OCI-LY1 (cell line): Measurements from ENCODE around the gene PCSK5.

Experiments used
- EZH2 ChIP-seq: fragments of 200-600 bp; sonication (generic), shearing (Covaris generic); IDR thresholded peaks from 2 replicates; pipeline ENCODE4 v1.8.0; 2017; ENCODE audit warnings: borderline replicate concordance, mixed run types, mild to moderate bottlenecking, antibody characterized with exemption, low read length, moderate library complexity, mixed read lengths
- TF ChIP-seq, protein P1 (sequence below): fragments of 200-600 bp; sonication (generic), shearing (Covaris generic); IDR thresholded peaks from 2 replicates; pipeline ENCODE4 v1.5.1; 2017; ENCODE audit warnings: mild to moderate bottlenecking, antibody characterized with exemption, low read length, moderate library complexity, mixed read lengths

DNA sequence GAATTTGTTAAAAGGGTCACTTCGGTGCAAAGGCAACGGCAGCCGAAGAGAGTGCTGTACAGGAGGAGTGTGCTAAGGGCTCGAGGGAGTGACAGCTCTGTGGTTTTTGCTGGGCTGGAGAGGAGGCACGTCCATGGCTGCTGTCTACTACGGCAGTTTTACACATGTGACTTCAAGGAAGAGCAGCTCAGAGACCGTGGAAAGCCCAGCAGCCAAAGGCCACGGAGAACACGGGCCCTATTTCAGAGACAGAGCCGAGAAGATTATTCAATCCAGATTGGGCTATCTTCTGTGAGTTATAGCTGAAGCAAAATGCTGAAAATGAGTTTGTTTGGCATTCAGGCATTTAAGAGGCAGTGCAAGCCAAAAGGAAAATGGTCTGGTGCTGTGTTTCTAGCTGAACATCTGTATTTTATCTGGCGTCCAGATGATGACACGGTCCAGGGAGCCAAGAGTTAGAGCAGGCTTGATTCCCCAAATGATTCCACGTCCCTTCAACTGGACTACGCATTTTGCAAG is 407.3 kb downstream of the PCSK5 start:
- TF ChIP-seq, protein P1, sequence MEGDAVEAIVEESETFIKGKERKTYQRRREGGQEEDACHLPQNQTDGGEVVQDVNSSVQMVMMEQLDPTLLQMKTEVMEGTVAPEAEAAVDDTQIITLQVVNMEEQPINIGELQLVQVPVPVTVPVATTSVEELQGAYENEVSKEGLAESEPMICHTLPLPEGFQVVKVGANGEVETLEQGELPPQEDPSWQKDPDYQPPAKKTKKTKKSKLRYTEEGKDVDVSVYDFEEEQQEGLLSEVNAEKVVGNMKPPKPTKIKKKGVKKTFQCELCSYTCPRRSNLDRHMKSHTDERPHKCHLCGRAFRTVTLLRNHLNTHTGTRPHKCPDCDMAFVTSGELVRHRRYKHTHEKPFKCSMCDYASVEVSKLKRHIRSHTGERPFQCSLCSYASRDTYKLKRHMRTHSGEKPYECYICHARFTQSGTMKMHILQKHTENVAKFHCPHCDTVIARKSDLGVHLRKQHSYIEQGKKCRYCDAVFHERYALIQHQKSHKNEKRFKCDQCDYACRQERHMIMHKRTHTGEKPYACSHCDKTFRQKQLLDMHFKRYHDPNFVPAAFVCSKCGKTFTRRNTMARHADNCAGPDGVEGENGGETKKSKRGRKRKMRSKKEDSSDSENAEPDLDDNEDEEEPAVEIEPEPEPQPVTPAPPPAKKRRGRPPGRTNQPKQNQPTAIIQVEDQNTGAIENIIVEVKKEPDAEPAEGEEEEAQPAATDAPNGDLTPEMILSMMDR: no peak
- TF ChIP-seq EZH2: no peak
